Cardiac septum (tissue), 1 donor: Measurements from ENCODE around the gene BRICD5. TPM values are rescaled to one million over a fixed set of nuclear protein-coding genes. Genes with fewer than 3 reads are reported as not detected.

Experiments
- total RNA-seq: library from RNA; stranded (reverse); fragmentation: NEBNext Ultra II Directional; extraction: Animal tissue kit (Norgen Biotek cat#: 25700); gene quantifications from one replicate; pipeline ENCODE4 v1.2.1, GENCODE V29; 2021
- donor health status: DM: no; HTN: no; CAD: no.

Gene BRICD5
- total RNA-seq, 1 donor from 2014 or later, result 7.0 TPM

Other genes with a start within 250 kb of the BRICD5 start
- 702 TPM for gene RPS2, start 246.0 kb downstream of the BRICD5 start, total RNA-seq
- not detected for gene RNF151, start 244.0 kb downstream of the BRICD5 start, total RNA-seq
- gene TBL3, start 238.8 kb downstream of the BRICD5 start, total RNA-seq, result 18.3 TPM
- not detected for gene NOXO1, start 229.4 kb downstream of the BRICD5 start, total RNA-seq
- 25.5 TPM for gene GFER, start 226.7 kb downstream of the BRICD5 start, total RNA-seq
- gene SYNGR3, start 220.9 kb downstream of the BRICD5 start, total RNA-seq, result 1.8 TPM
- gene ZNF598, start 201.0 kb downstream of the BRICD5 start, total RNA-seq, result 21.9 TPM
- not detected for gene NPW, start 191.1 kb downstream of the BRICD5 start, total RNA-seq
- 183 TPM for gene NHERF2, start 184.0 kb downstream of the BRICD5 start, total RNA-seq
- 10.4 TPM for gene NTHL1, start 163.0 kb downstream of the BRICD5 start, total RNA-seq
- gene TSC2, start 162.9 kb downstream of the BRICD5 start, total RNA-seq, result 73.3 TPM
- gene PKD1, start 75.0 kb downstream of the BRICD5 start, total RNA-seq, result 178 TPM
- gene RAB26, start 62.2 kb downstream of the BRICD5 start, total RNA-seq, result 2.2 TPM
- 35.7 TPM for gene TRAF7, start 55.1 kb downstream of the BRICD5 start, total RNA-seq
- 1.2 TPM for gene CASKIN1, start 14.3 kb downstream of the BRICD5 start, total RNA-seq
- gene MLST8, start 5.4 kb downstream of the BRICD5 start, total RNA-seq, result 26.3 TPM
- 23.4 TPM for gene PGP, start 4.0 kb upstream of the BRICD5 start, total RNA-seq
- gene E4F1, start 12.7 kb upstream of the BRICD5 start, total RNA-seq, result 13.7 TPM
- gene DNASE1L2, start 25.6 kb upstream of the BRICD5 start, total RNA-seq, result 0.57 TPM
- gene ECI1, start 40.7 kb upstream of the BRICD5 start, total RNA-seq, result 139 TPM
- gene RNPS1, start 57.3 kb upstream of the BRICD5 start, total RNA-seq, result 106 TPM
- gene ABCA3, start 129.9 kb upstream of the BRICD5 start, total RNA-seq, result 13.6 TPM
- gene CCNF, start 218.6 kb upstream of the BRICD5 start, total RNA-seq, result 0.86 TPM
- gene TEDC2, start 249.2 kb upstream of the BRICD5 start, total RNA-seq, result 0.51 TPM